IMR-90 (cell line): ENCODE measurements around the gene SCGB2A2. TPM values are rescaled to one million over a fixed set of nuclear protein-coding genes. Genes with fewer than 3 reads are reported as not detected.

Experiments
- ATAC-seq: fragments of 200-7000 bp; cut with Tn5 transposase; 2 replicates; pipeline ENCODE4 v1.9.1; 2020; ENCODE audit warnings: low read depth, mild to moderate bottlenecking, moderate library complexity
- BruUV-seq: library from RNA; stranded (reverse); fragments of 400-500 nt; replicated peaks from 2 replicates; lab custom pipeline; 2021; lab: Mats Ljungman, UMichigan
- CTCF ChIA-PET: fragments of 300-600 bp; formaldehyde crosslinking; extraction: SDS; loops from one replicate; lab custom pipeline; 2021; ENCODE audit warnings: antibody characterized with exemption; lab: Yijun Ruan, JAX
- POLR2A ChIA-PET: fragments of 300-600 bp; sonication (Branson Sonifier 250); formaldehyde crosslinking; loops from one replicate; lab custom pipeline; 2022; ENCODE audit warnings: antibody characterized with exemption; ENCODE audit not compliant: unreplicated experiment; lab: Charles Lee
- DNase-seq: peaks from one replicate; pipeline ENCODE4 v3.0.0; 2013
- H2AFZ ChIP-seq: replicated peaks from 2 replicates; pipeline ENCODE3; 2013; ENCODE audit warnings: low read length, mild to moderate bottlenecking; ENCODE audit not compliant: poor library complexity
- H2AK5ac ChIP-seq: 2 replicates; pipeline ENCODE4 v1.6.1; 2013; ENCODE audit warnings: low read depth, low read length, inconsistent platforms
- H2AK9ac ChIP-seq: replicated peaks from 2 replicates; pipeline ENCODE3; 2013; ENCODE audit warnings: mild to moderate bottlenecking, low read depth, low read length, moderate library complexity; ENCODE audit not compliant: poor library complexity
- H2BK120ac ChIP-seq: 2 replicates; pipeline ENCODE4 v1.6.1; 2013; ENCODE audit warnings: low read depth, low read length, inconsistent platforms
- H2BK15ac ChIP-seq: 3 replicates; pipeline ENCODE4 v1.6.1; 2013; ENCODE audit warnings: low read depth, low read length, inconsistent platforms
- H2BK20ac ChIP-seq: 2 replicates; pipeline ENCODE4 v1.6.1; 2013; ENCODE audit warnings: low read depth, mild to moderate bottlenecking, inconsistent platforms, low read length, moderate library complexity
- H2BK5ac ChIP-seq: 2 replicates; pipeline ENCODE4 v1.6.1; 2013; ENCODE audit warnings: mild to moderate bottlenecking, low read depth, low read length, inconsistent platforms; ENCODE audit not compliant: poor library complexity, severe bottlenecking
- H3K14ac ChIP-seq: replicated peaks from 2 replicates; pipeline ENCODE4 v1.6.1; 2013; ENCODE audit warnings: low read depth, low read length, inconsistent platforms
- H3K18ac ChIP-seq: 2 replicates; pipeline ENCODE4 v1.6.1; 2013; ENCODE audit warnings: low read depth, low read length, control low read depth
- H3K23ac ChIP-seq: 2 replicates; pipeline ENCODE4 v1.6.1; 2013; ENCODE audit warnings: low read depth, low read length, inconsistent platforms
- H3K27ac ChIP-seq: 2 replicates; pipeline ENCODE4 v1.5.1; 2013; ENCODE audit warnings: mild to moderate bottlenecking, control low read depth, low read length; ENCODE audit not compliant: insufficient read depth
- H3K27me3 ChIP-seq: 2 replicates; pipeline ENCODE4 v1.6.1; 2013; ENCODE audit warnings: low read length; ENCODE audit not compliant: control insufficient read depth, insufficient read depth
- H3K36me3 ChIP-seq: 2 replicates; pipeline ENCODE4 v1.6.1; 2013; ENCODE audit warnings: low read length, mixed read lengths; ENCODE audit not compliant: control insufficient read depth, insufficient read depth
- H3K4ac ChIP-seq: 2 replicates; pipeline ENCODE4 v1.6.1; 2013; ENCODE audit warnings: low read depth, low read length, inconsistent platforms
- H3K4me1 ChIP-seq: 2 replicates; pipeline ENCODE4 v1.6.1; 2013; ENCODE audit warnings: low read length, mixed read lengths; ENCODE audit not compliant: control insufficient read depth, insufficient read depth
- H3K4me2 ChIP-seq: 2 replicates; pipeline ENCODE4 v1.6.1; 2013; ENCODE audit warnings: low read depth, mild to moderate bottlenecking, control low read depth, low read length, moderate library complexity
- H3K4me3 ChIP-seq: 2 replicates; pipeline ENCODE4 v1.5.1; 2013; ENCODE audit warnings: low read depth, mild to moderate bottlenecking, control low read depth, low read length, moderate library complexity; ENCODE audit not compliant: insufficient read depth
- H3K56ac ChIP-seq: 2 replicates; pipeline ENCODE4 v1.6.1; 2013; ENCODE audit warnings: low read length, inconsistent platforms; ENCODE audit not compliant: insufficient read depth; ENCODE audit errors: extremely low read depth
- H3K79me1 ChIP-seq, 2 experiments: 2 replicates each; pipeline ENCODE4 v1.6.1; 2013; ENCODE audit warnings: low read length in 2 of 2, inconsistent platforms in 1 of 2, low read depth in 1 of 2
- H3K9ac ChIP-seq: 2 replicates; pipeline ENCODE4 v1.6.1; 2013; ENCODE audit warnings: low read depth, low read length, control low read depth
- H3K9me1 ChIP-seq: 2 replicates; pipeline ENCODE4 v1.6.1; 2013; ENCODE audit warnings: low read length, inconsistent platforms; ENCODE audit not compliant: insufficient read depth
- H3K9me3 ChIP-seq: 2 replicates; pipeline ENCODE4 v1.6.1; 2013; ENCODE audit warnings: low read length; ENCODE audit not compliant: control insufficient read depth, insufficient read depth
- H4K20me1 ChIP-seq: 2 replicates; pipeline ENCODE4 v1.6.1; 2013; ENCODE audit warnings: low read length, inconsistent platforms; ENCODE audit not compliant: insufficient read depth
- H4K5ac ChIP-seq: 2 replicates; pipeline ENCODE4 v1.6.1; 2013; ENCODE audit warnings: mild to moderate bottlenecking, low read depth, low read length, control low read depth
- H4K8ac ChIP-seq, 2 experiments: 2 replicates each; pipeline ENCODE4 v1.6.1; 2013; ENCODE audit warnings: low read depth in 2 of 2, low read length in 2 of 2, control low read depth in 1 of 2, inconsistent platforms in 1 of 2
- H4K91ac ChIP-seq: 2 replicates; pipeline ENCODE4 v1.6.1; 2013; ENCODE audit warnings: low read depth, low read length, inconsistent platforms; ENCODE audit not compliant: insufficient read depth
- BHLHE40 ChIP-seq: fragments of 150-350 bp; IDR thresholded peaks from 2 replicates; pipeline ENCODE4 v1.6.1; 2016; ENCODE audit warnings: mild to moderate bottlenecking, low read depth, low read length
- CHD1 ChIP-seq: IDR thresholded peaks from 2 replicates; pipeline ENCODE4 v1.6.1; 2012; ENCODE audit warnings: low read depth, low read length, improper control_type of control experiment
- CTCF ChIP-seq: conservative IDR thresholded peaks from 2 replicates; pipeline ENCODE4 v1.5.1; 2012; ENCODE audit warnings: mild to moderate bottlenecking, low read depth, low read length, improper control_type of control experiment
- ELK1 ChIP-seq: fragments of 150-350 bp; IDR thresholded peaks from 2 replicates; pipeline ENCODE4 v1.6.1; 2016; ENCODE audit warnings: low read depth, mild to moderate bottlenecking, low read length, moderate library complexity, borderline replicate concordance
- MAFK ChIP-seq: IDR thresholded peaks from 2 replicates; pipeline ENCODE4 v1.6.1; 2012; ENCODE audit warnings: low read depth, low read length, improper control_type of control experiment
- MAZ ChIP-seq: IDR thresholded peaks from 2 replicates; pipeline ENCODE4 v1.6.1; 2012; ENCODE audit warnings: low read depth, mild to moderate bottlenecking, low read length, improper control_type of control experiment, moderate library complexity, borderline replicate concordance
- MXI1 ChIP-seq: IDR thresholded peaks from 2 replicates; pipeline ENCODE4 v1.6.1; 2012; ENCODE audit warnings: low read depth, mild to moderate bottlenecking, low read length, moderate library complexity, borderline replicate concordance
- NFE2L2 ChIP-seq: fragments of 150-350 bp; IDR thresholded peaks from 2 replicates; pipeline ENCODE4 v1.6.1; 2016; ENCODE audit warnings: low read depth, mild to moderate bottlenecking, low read length
- RAD21 ChIP-seq: IDR thresholded peaks from 2 replicates; pipeline ENCODE4 v1.6.1; 2012; ENCODE audit warnings: low read length, improper control_type of control experiment
- RCOR1 ChIP-seq: IDR thresholded peaks from 2 replicates; pipeline ENCODE4 v1.6.1; 2012; ENCODE audit warnings: mild to moderate bottlenecking, low read length, improper control_type of control experiment; ENCODE audit not compliant: insufficient replicate concordance
- RFX5 ChIP-seq: IDR thresholded peaks from 2 replicates; pipeline ENCODE4 v1.8.0; 2012; ENCODE audit warnings: low read depth, mild to moderate bottlenecking, low read length, moderate library complexity
- SMC3 ChIP-seq: fragments of 150-350 bp; IDR thresholded peaks from 2 replicates; pipeline ENCODE4 v1.6.1; 2016; ENCODE audit warnings: low read depth, mild to moderate bottlenecking, antibody characterized with exemption, low read length, moderate library complexity
- USF2 ChIP-seq: fragments of 150-350 bp; IDR thresholded peaks from 2 replicates; pipeline ENCODE4 v1.6.1; 2017; ENCODE audit warnings: mild to moderate bottlenecking, antibody characterized with exemption, low read length, low read depth
- WGBS, 2 experiments: methylation state at CpG; one replicate each; pipeline versions ENCODE4 v1.1.5 to v1.1.7; 2013; ENCODE audit warnings: missing lambda C conversion rate in 2 of 2; ENCODE audit not compliant: insufficient read length in 1 of 2; ENCODE audit errors: extremely low coverage in 2 of 2; 5-methylcytosine and 5-hydroxymethylcytosine counted together
- dilution Hi-C: fragments of 300-500 bp; cut with HindIII; formaldehyde crosslinking; loops from one replicate; pipeline ENCODE4 v1.14.3; 2018; ENCODE audit warnings: low sequenced_read_pairs; ENCODE audit not compliant: unreplicated experiment
- in situ Hi-C: fragments of 300-500 bp; cut with MboI; formaldehyde crosslinking; loops from 3 replicates; pipeline ENCODE4 v1.14.3; 2019; ENCODE audit warnings: low sequenced_read_pairs, inconsistent platforms, mixed read lengths
- intact Hi-C: fragments of 100-400 bp; cut with micrococcal nuclease; formaldehyde crosslinking; loops from 2 replicates; pipeline ENCODE4 v1.10.0; 2022
- polyA plus RNA-seq, 3 experiments: library from polyadenylated mRNA; depleted of rRNA; stranded (reverse); fragments of >200 nt; gene quantifications; 2 replicates each; pipeline ENCODE4 v1.2.3, GENCODE V29; 2012; ENCODE audit warnings: low replicate concordance in 1 of 3
- total RNA-seq: library from RNA; depleted of rRNA; stranded (reverse); fragments of >200 nt; gene quantifications from 2 replicates; pipeline ENCODE4 v1.2.3, GENCODE V29; 2012

The SCGB2A2 gene
- total and polyA plus RNA-seq, 2 of the 4 experiments (the other 2 are of a cell fraction), result not detected

- Histone ChIP-seq H3K18ac (no peak overlapping the region), H2AK5ac (no peak overlapping the region), H3K4ac (no peak overlapping the region), H4K20me1 (no peaks in the 10 kb centered on the region), H3K23ac (no peak overlapping the region), H3K27me3 (peaks cover 24% of the 10 kb centered on the region), H3K4me2 (no peak overlapping the region), H3K14ac (no peak overlapping the region), H4K8ac (no peak overlapping the region), H3K36me3 (no peaks in the 10 kb centered on the region), H3K9me3 (no peaks in the 10 kb centered on the region), H3K9me1 (no peaks in the 10 kb centered on the region), H3K27ac (no peak overlapping the region), H2AFZ (no peak overlapping the region), H3K4me3 (no peak overlapping the region), H4K5ac (no peak overlapping the region), H2AK9ac (no peak overlapping the region), H3K9ac (no peak overlapping the region), H2BK5ac (no peak overlapping the region), H3K4me1 (no peaks in the 10 kb centered on the region), H3K79me1 (no peaks in the 10 kb centered on the region), H4K91ac (no peak overlapping the region), H2BK15ac (no peak overlapping the region), H2BK120ac (no peak overlapping the region), H3K56ac (no peak overlapping the region), H2BK20ac (no peak overlapping the region)
- WGBS, 2 experiments, result no CpG with 5 or more reads among the region's 1 CpG
- intact Hi-C loops (no loop called here), in situ Hi-C loops (loop anchor here (10.0 to 25.0 kb wide), 2 partner anchors 141 to 453 kb away; no protein-coding TSS in a partner anchor), dilution Hi-C loops (no loop called here)
- ATAC-seq (no peak), DNase-seq (no peak)
- CTCF ChIA-PET, result no interaction called here
- POLR2A ChIA-PET, result no interaction called here
- no TSS peak for BruUV-seq
- no peak for TF ChIP-seq MXI1
- TF ChIP-seq BHLHE40, result no peak
- TF ChIP-seq USF2, result no peak
- TF ChIP-seq MAZ, result no peak
- TF ChIP-seq CHD1, result no peak
- TF ChIP-seq RCOR1, result no peak
- TF ChIP-seq RFX5, result no peak
- no peak for TF ChIP-seq RAD21
- no peak for TF ChIP-seq SMC3
- TF ChIP-seq NFE2L2, result no peak
- no peak for TF ChIP-seq MAFK
- no peak for TF ChIP-seq ELK1
- TF ChIP-seq CTCF, result no peak
These were observed 45.5 kb downstream of the SCGB2A2 start for GRCh38 chr11:62315431-62315830.
